Stimulated activated naive CD8-positive, alpha-beta T cell treated with anti-CD3 and anti-CD28 coated beads, Interleukin-15, amount 100 ng/mL, for 72 hours (primary cell): Measurements from ENCODE around the gene SGK2.
"Not testable (repeated sequence)": the region's sequence is repeated elsewhere in the genome, so short reads cannot be mapped to it uniquely, and the experiment has no call there.

Source experiments
- ATAC-seq: fragments of 150-1000 bp; cut with Tn5 transposase; 2 replicates; pipeline ENCODE4 v1.10.0; 2021; ENCODE audit warnings: mild to moderate bottlenecking, moderate library complexity
- DNase-seq, 2 donors: peaks; one replicate each; pipeline ENCODE4 v3.0.0; 2021 to 2022
- H3K27ac Mint-ChIP-seq, 2 donors: one replicate each; pipeline ENCODE4 v1.8.0; 2022; ENCODE audit warnings: mild to moderate bottlenecking in 2 of 2, mixed read lengths in 2 of 2, moderate library complexity in 2 of 2
- H3K27me3 Mint-ChIP-seq: one replicate; pipeline ENCODE4 v1.8.0; 2022; ENCODE audit warnings: mixed read lengths
- H3K4me1 Mint-ChIP-seq: one replicate; pipeline ENCODE4 v1.8.0; 2022; ENCODE audit warnings: mild to moderate bottlenecking, mixed read lengths
- H3K4me3 Mint-ChIP-seq, 2 donors: one replicate each; pipeline ENCODE4 v1.8.0; 2022; ENCODE audit warnings: mild to moderate bottlenecking in 2 of 2, mixed read lengths in 2 of 2, moderate library complexity in 1 of 2
- H3K9me3 Mint-ChIP-seq, 2 donors: one replicate each; pipeline ENCODE4 v1.8.0; 2022; ENCODE audit warnings: mixed read lengths in 2 of 2

SGK2 gene

DNA sequence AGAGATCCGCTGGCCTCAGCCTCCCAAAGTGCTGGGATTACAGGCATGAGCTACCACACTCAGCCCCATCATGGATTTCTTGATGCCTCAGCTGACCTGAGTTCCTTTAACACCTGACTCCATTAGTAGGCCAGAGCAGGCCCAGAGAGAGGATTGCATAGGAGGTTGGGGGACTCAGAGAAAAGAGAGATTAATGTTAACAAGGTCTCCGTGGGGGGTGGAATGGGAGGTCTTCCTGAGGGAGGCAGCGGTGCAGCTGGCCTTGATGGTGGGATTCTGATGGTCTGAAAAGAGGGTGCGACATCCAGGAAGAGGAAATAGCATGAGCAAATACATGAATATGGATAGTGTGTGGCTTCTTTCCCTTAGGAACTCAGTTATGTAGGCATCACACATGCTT is 9.9 kb downstream of the SGK2 start:
- H3K4me3 Mint-ChIP-seq = no peak overlapping the region
- DNase-seq = no peak
- H3K27ac Mint-ChIP-seq = peak overlapping the region in 1 of 2 donors; percentile 21
- no peak for ATAC-seq
- H3K4me1 Mint-ChIP-seq = no peaks in the 10 kb centered on the region
- H3K9me3 Mint-ChIP-seq = no peaks in the 10 kb centered on the region
- no peaks in the 10 kb centered on the region for H3K27me3 Mint-ChIP-seq

DNA sequence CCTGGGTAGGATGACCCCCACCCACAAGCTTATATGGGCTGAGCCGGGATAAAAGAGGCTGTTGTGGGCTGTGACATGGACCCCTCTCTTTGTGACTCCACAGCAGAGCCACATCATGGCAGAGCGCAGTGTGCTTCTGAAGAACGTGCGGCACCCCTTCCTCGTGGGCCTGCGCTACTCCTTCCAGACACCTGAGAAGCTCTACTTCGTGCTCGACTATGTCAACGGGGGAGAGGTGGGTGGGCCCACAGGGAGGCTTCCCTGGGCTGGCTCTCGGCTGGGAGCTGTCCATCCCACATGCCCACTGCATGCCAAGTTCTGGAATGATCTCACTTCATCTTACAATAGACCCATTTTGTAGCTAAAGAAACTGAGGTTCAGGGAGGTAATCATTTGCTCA is 10.5 kb downstream of the SGK2 start:
- DNase-seq = no peak
- ATAC-seq = no peak
- no peak overlapping the region for H3K4me3 Mint-ChIP-seq
- H3K4me1 Mint-ChIP-seq = no peaks in the 10 kb centered on the region
- no peaks in the 10 kb centered on the region for H3K9me3 Mint-ChIP-seq
- no peaks in the 10 kb centered on the region for H3K27me3 Mint-ChIP-seq
- no peak overlapping the region for H3K27ac Mint-ChIP-seq

DNA sequence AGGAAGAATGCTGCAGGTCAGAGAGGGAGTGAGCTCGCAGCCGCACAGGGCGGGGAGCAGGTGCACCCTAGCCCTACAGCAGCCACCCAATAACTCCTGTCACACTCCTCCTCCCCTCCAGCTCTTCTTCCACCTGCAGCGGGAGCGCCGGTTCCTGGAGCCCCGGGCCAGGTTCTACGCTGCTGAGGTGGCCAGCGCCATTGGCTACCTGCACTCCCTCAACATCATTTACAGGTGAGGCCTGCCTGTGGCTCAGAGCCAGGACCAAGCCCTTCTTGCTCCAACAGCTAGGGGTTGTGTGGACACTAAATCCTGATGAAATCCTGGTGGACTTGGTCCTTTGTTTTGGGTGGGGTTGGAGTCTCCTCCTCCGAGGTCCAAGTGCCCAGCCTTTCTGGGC is 11.7 kb downstream of the SGK2 start:
- ATAC-seq (no peak), DNase-seq (no peak)
- Mint-ChIP-seq H3K27me3 (no peaks in the 10 kb centered on the region), H3K4me3 (no peak overlapping the region), H3K27ac (no peak overlapping the region), H3K9me3 (no peaks in the 10 kb centered on the region), H3K4me1 (no peaks in the 10 kb centered on the region)

DNA sequence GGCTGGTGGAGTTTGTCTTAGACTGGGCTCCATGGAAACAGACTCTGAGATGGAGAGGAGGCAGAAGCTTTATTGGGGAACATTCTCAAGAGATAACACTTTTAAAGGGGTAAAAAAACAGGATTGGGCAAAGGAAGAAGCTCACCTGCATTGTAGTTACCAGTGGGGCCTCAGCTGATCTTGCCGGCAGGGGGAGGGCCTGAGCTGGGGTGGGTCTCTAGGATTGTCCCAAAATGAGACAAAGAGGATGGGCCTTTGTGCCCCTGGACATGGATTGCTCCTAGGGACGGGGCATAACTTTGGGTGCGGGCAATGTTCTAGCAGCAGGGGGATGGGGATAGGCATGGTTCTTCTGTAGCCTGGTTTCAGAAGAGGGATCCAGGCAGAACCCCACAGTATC is 12.5 kb downstream of the SGK2 start:
- no peak overlapping the region for H3K4me3 Mint-ChIP-seq
- H3K27ac Mint-ChIP-seq = peak overlapping the region in 1 of 2 donors; percentile 4

DNA sequence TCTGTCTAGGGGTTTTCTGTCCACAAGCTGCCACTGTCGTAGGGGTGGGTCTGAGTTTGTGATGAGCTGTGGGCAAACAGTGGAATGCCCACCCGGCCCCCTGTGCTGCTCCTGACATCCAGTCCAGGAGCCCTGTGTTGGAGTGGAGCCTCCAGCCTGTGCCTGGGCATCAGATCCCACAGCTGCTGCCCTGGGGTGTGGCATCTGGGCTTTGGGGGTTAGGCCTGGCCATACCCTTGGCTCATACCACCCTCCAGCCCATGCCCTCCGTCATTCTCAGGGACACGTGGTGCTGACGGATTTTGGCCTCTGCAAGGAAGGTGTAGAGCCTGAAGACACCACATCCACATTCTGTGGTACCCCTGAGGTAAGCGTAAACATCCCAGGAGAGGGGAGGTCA is 12.9 kb downstream of the SGK2 start:
- Mint-ChIP-seq H3K9me3 (no peaks in the 10 kb centered on the region), H3K4me3 (no peak overlapping the region), H3K4me1 (no peaks in the 10 kb centered on the region), H3K27me3 (no peaks in the 10 kb centered on the region), H3K27ac (no peak overlapping the region)
- ATAC-seq = no peak
- no peak for DNase-seq

More for the DNA sequence above, 12.5 kb downstream of the SGK2 start:
- no peak for DNase-seq
- Mint-ChIP-seq H3K27me3 (no peaks in the 10 kb centered on the region), H3K9me3 (no peaks in the 10 kb centered on the region), H3K4me1 (no peaks in the 10 kb centered on the region)
- ATAC-seq = no peak

DNA sequence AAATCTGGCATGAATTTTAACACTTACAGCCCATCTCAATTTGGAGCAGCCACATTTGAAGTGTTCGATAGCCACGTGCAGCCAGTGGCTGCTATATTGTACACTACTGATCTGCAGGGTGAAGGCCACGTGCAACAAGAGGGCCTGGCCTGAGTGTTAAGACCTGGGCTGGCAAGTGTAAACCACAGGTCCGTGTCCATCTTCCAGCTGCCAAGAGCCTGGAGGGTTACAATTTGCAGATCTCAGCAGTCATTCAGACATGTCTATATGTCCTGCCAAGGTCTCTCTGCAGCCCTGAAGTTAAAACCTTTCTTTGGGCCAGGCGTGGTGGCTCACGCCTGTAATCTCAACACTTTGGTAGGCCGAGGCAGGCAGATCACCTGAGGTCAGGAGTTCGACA is 14.1 kb downstream of the SGK2 start:
- no peak for ATAC-seq

DNA sequence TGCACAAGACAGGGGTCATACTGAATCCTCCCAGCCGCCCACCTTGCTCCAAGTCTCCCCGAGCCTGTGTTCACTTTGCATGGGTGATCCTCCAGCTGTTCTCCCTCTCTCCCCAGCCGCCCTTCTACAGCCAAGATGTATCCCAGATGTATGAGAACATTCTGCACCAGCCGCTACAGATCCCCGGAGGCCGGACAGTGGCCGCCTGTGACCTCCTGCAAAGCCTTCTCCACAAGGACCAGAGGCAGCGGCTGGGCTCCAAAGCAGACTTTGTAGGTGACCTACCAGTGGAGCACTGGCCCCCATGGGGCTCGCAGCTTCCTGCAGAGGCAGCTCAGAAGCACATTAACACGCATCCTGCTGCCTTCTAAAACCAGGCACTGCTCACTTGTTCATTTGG is 17.3 kb downstream of the SGK2 start:
- no peak for DNase-seq
- Mint-ChIP-seq H3K27ac (no peak overlapping the region), H3K9me3 (no peaks in the 10 kb centered on the region), H3K4me1 (no peaks in the 10 kb centered on the region), H3K27me3 (no peaks in the 10 kb centered on the region), H3K4me3 (no peak overlapping the region)
- ATAC-seq = no peak

More for the DNA sequence above, 14.1 kb downstream of the SGK2 start:
- Mint-ChIP-seq H3K9me3 (no peaks in the 10 kb centered on the region), H3K4me3 (no peak overlapping the region), H3K27ac (no peak overlapping the region), H3K27me3 (no peaks in the 10 kb centered on the region), H3K4me1 (no peaks in the 10 kb centered on the region)
- DNase-seq = no peak

DNA sequence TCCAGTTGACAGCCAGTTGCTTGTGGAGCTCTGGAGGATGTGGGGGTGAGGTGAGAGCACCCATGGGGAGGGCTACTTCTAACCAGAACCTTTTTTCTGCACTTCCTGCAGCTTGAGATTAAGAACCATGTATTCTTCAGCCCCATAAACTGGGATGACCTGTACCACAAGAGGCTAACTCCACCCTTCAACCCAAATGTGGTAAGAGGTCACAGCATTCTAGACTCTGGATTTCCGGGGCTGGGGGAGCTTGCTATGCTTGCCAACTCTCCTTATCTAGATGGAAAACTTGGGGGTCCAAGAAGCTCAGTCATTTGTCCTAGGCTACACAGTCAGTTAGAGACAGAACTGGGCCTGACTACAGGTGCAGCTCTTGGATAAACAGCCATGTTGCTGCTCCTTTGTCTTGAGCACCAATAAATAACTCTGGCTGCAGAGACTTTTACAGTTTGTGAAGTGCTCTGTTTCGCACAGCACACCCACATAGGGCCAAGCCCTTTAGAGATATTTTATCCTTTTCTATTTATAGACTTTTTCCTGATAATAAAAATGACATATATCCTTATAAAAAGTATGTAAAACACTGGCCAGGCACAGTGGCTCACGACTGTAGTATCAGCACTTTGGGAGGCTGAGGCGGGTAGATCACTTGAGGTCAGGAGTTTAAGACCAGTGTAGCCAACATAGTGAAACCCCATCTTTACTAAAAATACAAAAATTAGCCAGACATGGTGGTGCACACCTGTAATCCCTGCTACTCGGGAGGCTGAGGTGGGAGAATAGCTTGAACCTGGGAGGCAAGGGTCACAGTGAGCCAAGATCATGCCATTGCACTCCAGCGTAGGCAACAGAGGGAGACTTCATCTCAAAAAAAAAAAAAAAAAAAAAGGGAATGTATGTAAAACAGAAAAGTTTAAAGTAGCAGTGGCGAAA is 21.3 kb downstream of the SGK2 start:
- H3K27ac Mint-ChIP-seq = no peak overlapping the region
- no peaks in the 10 kb centered on the region for H3K9me3 Mint-ChIP-seq
- DNase-seq (no peak), ATAC-seq (no peak)
- no peak overlapping the region for H3K4me3 Mint-ChIP-seq
- no peaks in the 10 kb centered on the region for H3K4me1 Mint-ChIP-seq
- H3K27me3 Mint-ChIP-seq = no peaks in the 10 kb centered on the region

DNA sequence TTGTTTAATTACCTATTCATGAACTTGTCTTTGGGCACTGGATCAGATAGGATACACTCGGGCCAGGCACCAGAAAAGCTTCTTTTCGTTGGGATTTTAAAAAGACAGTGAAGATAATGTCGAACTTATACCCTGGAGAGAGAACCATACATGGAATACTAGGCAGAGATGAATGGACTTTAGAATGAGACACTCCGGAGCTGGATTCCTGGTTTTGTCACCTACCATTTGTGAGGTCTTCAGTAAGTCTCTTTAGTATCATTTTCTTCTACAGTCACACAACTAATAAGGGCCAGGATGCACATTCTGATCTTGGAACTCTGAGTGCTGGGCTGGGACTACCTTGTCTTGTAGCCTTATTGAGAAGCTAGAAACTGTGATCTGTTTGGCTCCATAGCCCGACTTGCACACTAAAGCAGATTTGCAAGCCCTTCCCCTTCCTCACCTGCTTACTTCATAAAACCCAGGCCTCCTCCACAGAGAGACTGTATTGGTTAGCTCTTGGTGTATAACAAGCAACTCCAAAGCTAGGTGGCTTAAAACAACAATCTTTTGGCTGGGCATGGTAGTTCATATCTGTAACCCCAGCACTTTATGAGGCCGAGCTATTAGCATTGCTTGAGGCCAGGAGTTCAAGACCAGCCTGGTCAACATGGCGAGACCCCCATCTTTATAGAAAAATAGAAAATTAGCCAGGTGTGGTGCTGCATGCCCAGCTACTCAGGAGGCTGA is 24.5 kb downstream of the SGK2 start:
- DNase-seq = no peak
- Mint-ChIP-seq H3K4me1 (no peaks in the 10 kb centered on the region), H3K4me3 (no peak overlapping the region), H3K27me3 (no peaks in the 10 kb centered on the region), H3K9me3 (no peaks in the 10 kb centered on the region), H3K27ac (peak overlapping the region in 1 of 2 donors; percentile 27)
- ATAC-seq = no peak

DNA sequence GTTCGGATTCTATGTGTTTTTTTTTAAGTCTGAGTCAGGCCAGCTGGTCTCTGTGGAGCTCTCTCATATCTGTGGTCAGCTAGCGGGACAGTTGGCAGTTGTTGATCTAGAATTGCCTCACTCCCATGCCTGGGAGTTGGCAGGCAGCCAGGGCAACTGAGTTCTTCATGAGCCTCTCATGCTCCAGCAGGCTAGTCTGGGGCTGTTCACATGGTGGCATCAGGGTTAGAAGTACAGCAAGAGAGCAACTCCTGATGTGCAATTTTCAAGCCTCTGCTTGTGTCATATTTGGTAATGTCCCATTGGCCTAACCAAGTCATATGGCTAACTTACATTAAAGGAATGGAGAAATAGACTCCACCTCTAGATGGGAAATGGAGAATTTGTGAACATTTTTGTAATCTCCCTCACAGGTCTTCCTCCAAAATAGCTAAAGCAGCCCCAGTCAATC is 25.2 kb downstream of the SGK2 start:
- Mint-ChIP-seq H3K27me3 (no peaks in the 10 kb centered on the region), H3K9me3 (no peaks in the 10 kb centered on the region), H3K4me1 (no peaks in the 10 kb centered on the region), H3K27ac (no peak overlapping the region), H3K4me3 (no peak overlapping the region)
- ATAC-seq = no peak
- no peak for DNase-seq

DNA sequence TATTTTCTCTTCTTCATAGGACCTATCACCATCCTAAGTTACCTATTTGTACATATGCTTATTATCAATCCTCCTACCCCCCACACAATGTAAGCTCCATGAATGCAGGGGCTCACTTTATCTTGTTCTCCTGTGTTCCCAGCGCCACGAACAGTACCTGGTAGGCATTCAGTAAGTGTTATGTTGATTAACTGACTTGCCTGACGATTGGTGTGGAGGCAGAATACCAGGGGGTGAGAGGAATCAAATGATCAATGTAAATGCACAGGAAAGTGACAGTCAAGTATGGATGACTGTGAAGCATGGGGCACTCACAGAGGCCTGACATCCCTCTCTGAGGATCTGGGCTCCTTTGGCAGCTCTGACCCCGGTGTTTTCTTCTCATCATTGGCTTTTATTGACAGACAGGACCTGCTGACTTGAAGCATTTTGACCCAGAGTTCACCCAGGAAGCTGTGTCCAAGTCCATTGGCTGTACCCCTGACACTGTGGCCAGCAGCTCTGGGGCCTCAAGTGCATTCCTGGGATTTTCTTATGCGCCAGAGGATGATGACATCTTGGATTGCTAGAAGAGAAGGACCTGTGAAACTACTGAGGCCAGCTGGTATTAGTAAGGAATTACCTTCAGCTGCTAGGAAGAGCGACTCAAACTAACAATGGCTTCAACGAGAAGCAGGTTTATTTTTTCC is 25.8 kb downstream of the SGK2 start:
- no peak overlapping the region for H3K4me3 Mint-ChIP-seq
- ATAC-seq = no peak
- no peaks in the 10 kb centered on the region for H3K27me3 Mint-ChIP-seq
- no peak overlapping the region for H3K27ac Mint-ChIP-seq
- no peaks in the 10 kb centered on the region for H3K9me3 Mint-ChIP-seq
- no peaks in the 10 kb centered on the region for H3K4me1 Mint-ChIP-seq
- DNase-seq = no peak

DNA sequence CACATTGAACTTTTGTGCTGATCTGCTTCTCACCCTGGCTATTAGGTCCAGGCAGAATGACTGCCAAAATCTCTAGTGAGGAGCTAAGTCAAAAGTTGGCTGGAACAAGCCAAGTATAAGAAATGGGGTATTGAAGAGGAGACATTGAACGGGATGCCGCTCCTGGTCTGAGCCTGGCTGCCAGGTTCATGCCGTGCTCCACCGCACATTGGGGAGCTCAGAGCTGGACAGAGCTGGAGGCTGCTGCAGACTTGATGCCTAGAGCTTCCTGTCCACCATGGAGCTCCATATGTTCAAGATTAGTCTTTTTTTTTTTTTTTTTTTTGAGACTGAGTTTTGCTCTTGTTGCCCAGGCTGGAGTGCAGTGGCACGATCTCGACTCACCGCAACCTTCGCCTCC is 27.8 kb downstream of the SGK2 start:
- Mint-ChIP-seq H3K27ac (no peak overlapping the region), H3K4me3 (no peak overlapping the region), H3K4me1 (peaks cover 8% of the 10 kb centered on the region), H3K9me3 (no peaks in the 10 kb centered on the region), H3K27me3 (no peaks in the 10 kb centered on the region)
- no peak for ATAC-seq
- DNase-seq = no peak

DNA sequence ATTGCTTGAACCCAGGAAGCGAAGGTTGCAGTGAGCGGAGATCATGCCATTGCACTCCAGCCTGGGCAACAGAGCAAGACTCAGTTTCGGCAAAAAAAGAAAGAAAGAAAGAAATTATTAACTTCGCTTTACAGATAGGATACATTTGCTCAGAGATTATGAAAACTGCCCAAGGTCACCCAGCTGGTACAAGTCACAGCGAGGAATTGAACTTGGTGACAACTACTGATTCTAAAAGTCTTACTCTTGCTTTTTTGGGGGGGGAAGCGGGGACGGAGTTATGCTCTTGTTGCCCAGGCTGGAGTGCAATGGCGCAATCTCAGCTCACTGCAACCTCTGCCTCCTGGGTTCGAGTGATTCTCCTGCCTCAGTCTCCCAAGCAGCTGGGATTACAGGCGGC is 29.7 kb downstream of the SGK2 start:
- not testable (repeated sequence) for ATAC-seq, H3K4me3 Mint-ChIP-seq, DNase-seq, H3K4me1 Mint-ChIP-seq, H3K27ac Mint-ChIP-seq, H3K9me3 Mint-ChIP-seq, H3K27me3 Mint-ChIP-seq

DNA sequence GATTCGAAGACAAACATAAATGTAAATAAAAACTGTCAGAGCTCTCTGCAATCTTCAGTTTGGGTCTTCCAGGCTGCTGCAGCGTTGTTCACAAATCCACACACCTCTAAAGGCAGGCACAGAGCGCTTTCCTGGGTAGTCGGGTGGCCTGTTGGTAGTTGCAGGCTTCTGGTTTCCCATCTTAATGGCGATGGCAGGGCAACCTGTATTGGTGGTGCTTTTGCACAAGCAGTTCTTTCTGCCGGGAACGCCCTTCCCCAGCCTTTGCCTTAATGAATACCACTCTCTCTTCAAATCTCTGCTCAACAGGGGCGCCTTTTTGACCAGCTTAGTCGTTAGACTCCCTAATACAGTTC is 31.2 kb downstream of the SGK2 start:
- Mint-ChIP-seq H3K9me3 (no peaks in the 10 kb centered on the region), H3K4me1 (peaks cover 9% of the 10 kb centered on the region), H3K27me3 (no peaks in the 10 kb centered on the region), H3K4me3 (peak overlapping the region; percentile 93 to 94), H3K27ac (peak overlapping the region in 1 of 2 donors; percentile 98)
- peak in 1 of 2 donors; percentile 21 for DNase-seq
- peak; percentile 1 for ATAC-seq

DNA sequence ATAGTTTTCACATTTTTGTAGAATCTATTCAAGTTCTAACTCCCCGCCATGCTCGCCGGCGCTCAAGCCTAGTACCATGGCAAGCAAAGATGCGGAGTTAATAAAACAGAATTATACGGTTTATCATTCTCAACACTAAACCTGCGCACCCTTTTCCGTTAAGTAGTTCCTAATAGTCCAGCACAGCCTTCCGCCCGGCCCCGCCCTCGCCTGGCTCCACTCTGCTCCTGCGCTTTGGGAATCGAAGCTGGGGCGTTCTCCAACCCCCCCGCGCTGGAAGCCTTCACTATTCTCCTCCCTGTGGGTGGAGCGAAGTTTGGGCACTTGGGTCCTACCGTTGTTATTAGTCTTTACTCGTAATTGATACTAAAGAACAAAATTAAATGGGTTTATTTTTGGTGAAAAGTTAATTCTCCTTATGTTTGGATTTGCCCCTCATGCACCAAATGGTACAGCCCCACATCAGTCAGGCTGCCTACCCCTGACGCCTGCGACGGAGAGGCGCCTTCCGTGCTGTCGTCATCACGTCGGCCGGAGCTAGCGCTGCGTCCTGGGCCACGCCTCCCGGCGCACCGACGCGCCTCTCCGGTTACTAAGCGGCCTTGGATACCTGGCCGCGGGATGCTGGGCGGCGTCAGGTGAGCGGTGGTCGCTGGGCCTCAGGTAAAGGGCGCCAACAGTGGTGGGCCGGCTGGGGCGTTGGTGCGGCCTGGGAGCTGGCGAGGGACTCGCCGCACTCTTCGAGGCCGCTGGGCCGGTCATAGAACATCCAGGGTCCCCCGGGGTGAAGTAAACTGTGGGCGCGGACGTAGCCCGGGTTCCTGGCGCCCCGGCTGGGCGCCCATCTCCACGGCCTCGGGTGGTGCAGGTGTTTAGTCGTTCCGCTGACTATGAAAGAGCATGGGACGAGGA is 31.8 kb downstream of the SGK2 start, which contains the start of gene IFT52:
TSS of gene IFT52 (plus strand) at position 546 of the 912 bp plus-strand sequence. CDS start 3,762 bp downstream, outside the sequence.
- peak; percentile 84 to 88 for DNase-seq
- Mint-ChIP-seq H3K9me3 (no peaks in the 10 kb centered on the region), H3K4me3 (peak within 1 kb of the TSS; percentile 93 to 94), H3K4me1 (peaks cover 9% of the 10 kb centered on the region), H3K27ac (peak within 1 kb of the TSS; percentile 98), H3K27me3 (no peaks in the 10 kb centered on the region)
- ATAC-seq = peak; percentile 100
